HepG2 (cell line): Measurements from ENCODE around the gene PHACTR1. TPM values are rescaled to one million over a fixed set of nuclear protein-coding genes. Genes with fewer than 3 reads are reported as not detected.

ENCODE experiments used
- ATAC-seq: fragments of 200-7000 bp; cut with Tn5 transposase; 3 replicates; pipeline ENCODE4 v1.9.1; 2020; ENCODE audit warnings: mild to moderate bottlenecking, moderate library complexity
- BruUV-seq: library from RNA; stranded (reverse); fragments of 400-500 nt; replicated peaks from 2 replicates; lab custom pipeline; 2021; lab: Mats Ljungman, UMichigan
- CTCF ChIA-PET: fragments of 300-600 bp; formaldehyde crosslinking; extraction: SDS; loops from one replicate; lab custom pipeline; 2021; ENCODE audit warnings: low total read pairs, inconsistent platforms, low intra/inter-chr PET ratio; lab: Yijun Ruan, JAX
- POLR2A ChIA-PET: fragments of 350-600 bp; sonication (Branson Sonifier 250); formaldehyde crosslinking; loops from one replicate; lab custom pipeline; 2020; ENCODE audit warnings: antibody characterized with exemption, inconsistent platforms; lab: Yijun Ruan, JAX
- DNase-seq: peaks from one replicate; pipeline ENCODE4 v3.0.0-alpha.2; 2015; ENCODE audit warnings: low spot score
- FAIRE-seq: peaks from 3 replicates; lab custom pipeline; 2011; peaks lifted over from hg19 to GRCh38; lab: Jason Lieb, UNC
- H2AFZ ChIP-seq: one replicate; pipeline ENCODE4 v1.6.1; 2011; ENCODE audit warnings: low read length, inconsistent platforms
- H3K27ac ChIP-seq: fragments of 300-600 bp; 3 replicates; pipeline ENCODE4 v1.8.0; 2011; ENCODE audit warnings: mixed run types, mild to moderate bottlenecking, mixed read lengths, low read length, inconsistent platforms; ENCODE audit not compliant: insufficient read depth; ENCODE audit errors: extremely low read length
- H3K27me3 ChIP-seq, 2 experiments: fragments of 200-600 bp in 1 of 2; 2 replicates in 1 of 2; 3 replicates in 1 of 2; pipeline versions ENCODE4 v1.6.0 to v1.8.0; 2011; ENCODE audit warnings: low read length in 2 of 2, mild to moderate bottlenecking in 2 of 2, moderate library complexity in 2 of 2, inconsistent platforms in 1 of 2; ENCODE audit not compliant: insufficient read depth in 2 of 2, control insufficient read depth in 1 of 2
- H3K36me3 ChIP-seq, 2 experiments: fragments of 200-600 bp in 1 of 2; replicated peaks in 1 of 2; 2 replicates in 1 of 2; 3 replicates in 1 of 2; pipeline versions ENCODE4 v1.5.1 to v1.8.0; 2011; ENCODE audit warnings: low read length in 2 of 2, inconsistent platforms in 1 of 2; ENCODE audit not compliant: insufficient read depth in 2 of 2, control insufficient read depth in 1 of 2
- H3K4me1 ChIP-seq: 2 replicates; pipeline ENCODE4 v1.5.1; 2012; ENCODE audit warnings: low read length, inconsistent platforms; ENCODE audit not compliant: insufficient read depth
- H3K4me2 ChIP-seq: 2 replicates; pipeline ENCODE4 v1.6.0; 2011; ENCODE audit warnings: low read depth, low read length, inconsistent platforms
- H3K4me3 ChIP-seq, 3 experiments: fragments of 200-600 bp in 1 of 3; sonication (generic), shearing (Covaris generic) in 1 of 3; replicated peaks in 1 of 3; 2 replicates each; pipeline ENCODE4 v1.5.1; 2011 to 2016; ENCODE audit warnings: low read length in 3 of 3, inconsistent platforms in 2 of 3, low read depth in 2 of 3, mild to moderate bottlenecking in 2 of 3, control low read depth in 1 of 3, mixed read lengths in 1 of 3; ENCODE audit not compliant: insufficient read depth in 1 of 3
- H3K79me2 ChIP-seq: one replicate; pipeline ENCODE4 v1.6.1; 2011; ENCODE audit warnings: low read length, inconsistent platforms; ENCODE audit not compliant: insufficient read depth
- H3K9ac ChIP-seq: 2 replicates; pipeline ENCODE4 v1.6.0; 2011; ENCODE audit warnings: mild to moderate bottlenecking, low read depth, low read length, inconsistent platforms; ENCODE audit not compliant: insufficient read depth
- H3K9me3 ChIP-seq: 2 replicates; pipeline ENCODE4 v1.5.1; 2012; ENCODE audit warnings: mild to moderate bottlenecking, low read length
- H4K20me1 ChIP-seq: 2 replicates; pipeline ENCODE4 v1.6.0; 2011; ENCODE audit warnings: inconsistent platforms, mild to moderate bottlenecking, low read length, moderate library complexity; ENCODE audit not compliant: insufficient read depth
- CHD4 ChIP-seq: fragments of 200-600 bp; sonication (generic); IDR thresholded peaks from 2 replicates; pipeline ENCODE4 v1.7.0; 2017; ENCODE audit warnings: mild to moderate bottlenecking, low read length, borderline replicate concordance
- GATAD2A ChIP-seq: IDR thresholded peaks from 2 replicates; pipeline ENCODE4 v1.6.1; 2016
- HMGXB4 ChIP-seq, 2 experiments: sonication (generic) in 1 of 2; formaldehyde crosslinking in 1 of 2; IDR thresholded peaks; 2 replicates each; pipeline versions ENCODE4 v1.4.0 to v1.6.1; 2018 to 2020; ENCODE audit warnings: missing genetic modification reagents in 2 of 2, borderline replicate concordance in 1 of 2, low read depth in 1 of 2, mild to moderate bottlenecking in 1 of 2, missing biosample characterization in 1 of 2
- JUND ChIP-seq: sonication (generic); formaldehyde crosslinking; IDR thresholded peaks from 2 replicates; pipeline ENCODE4 v1.8.0; 2022; ENCODE audit warnings: mild to moderate bottlenecking, missing genetic modification reagents
- POLR2AphosphoS2 ChIP-seq: IDR thresholded peaks from 2 replicates; pipeline ENCODE4 v1.6.1; 2011; ENCODE audit warnings: low read depth, low read length, improper control_type of control experiment
- RAD21 ChIP-seq: fragments of 450-650 bp; formaldehyde crosslinking; IDR thresholded peaks from 2 replicates; pipeline ENCODE4 v1.5.0; 2020; ENCODE audit warnings: mild to moderate bottlenecking
- TARDBP ChIP-seq: sonication (generic); formaldehyde crosslinking; IDR thresholded peaks from 2 replicates; pipeline ENCODE4 v1.8.0; 2022; ENCODE audit warnings: mild to moderate bottlenecking, missing genetic modification reagents
- THAP9 ChIP-seq: sonication (generic); formaldehyde crosslinking; IDR thresholded peaks from 2 replicates; pipeline ENCODE4; 2020; ENCODE audit warnings: missing genetic modification reagents, mild to moderate bottlenecking, borderline replicate concordance
- UBTF ChIP-seq: sonication (generic); formaldehyde crosslinking; IDR thresholded peaks from 2 replicates; pipeline ENCODE4 v1.4.0; 2020; ENCODE audit warnings: mild to moderate bottlenecking, missing genetic modification reagents
- ZBTB1 ChIP-seq: sonication (generic); formaldehyde crosslinking; IDR thresholded peaks from 2 replicates; pipeline ENCODE4 v1.4.0; 2020; ENCODE audit warnings: missing genetic modification reagents, borderline replicate concordance
- ZNF207 ChIP-seq: fragments of 450-650 bp; IDR thresholded peaks from 2 replicates; pipeline ENCODE4 v1.6.1; 2016; ENCODE audit warnings: antibody characterized with exemption, borderline replicate concordance
- ZNF430 ChIP-seq: sonication (generic); formaldehyde crosslinking; IDR thresholded peaks from 2 replicates; pipeline ENCODE4 v1.9.0; 2021; ENCODE audit warnings: mild to moderate bottlenecking, missing genetic modification reagents
- ZNF451 ChIP-seq: sonication (generic); formaldehyde crosslinking; IDR thresholded peaks from 2 replicates; pipeline ENCODE4 v1.5.0; 2020; ENCODE audit warnings: mild to moderate bottlenecking, missing genetic modification reagents
- ZNF782 ChIP-seq: sonication (generic); formaldehyde crosslinking; IDR thresholded peaks from 2 replicates; pipeline ENCODE4 v1.4.0; 2020; ENCODE audit warnings: missing genetic modification reagents, mild to moderate bottlenecking, borderline replicate concordance
- WGBS: methylation state at CpG from one replicate; pipeline ENCODE4 v1.1.6; 2017; ENCODE audit warnings: low lambda C conversion rate; 5-methylcytosine and 5-hydroxymethylcytosine counted together
- in situ Hi-C: cut with HindIII; loops from 2 replicates; pipeline ENCODE4 v1.10.0; 2017; ENCODE audit warnings: low pct_unique_long_range_greater_than_20kb; ENCODE audit not compliant: extremely low pct_ligation_motif_present
- intact Hi-C: fragments of 100-400 bp; cut with micrococcal nuclease; formaldehyde crosslinking; loops from one replicate; pipeline ENCODE4 v1.10.0; 2022; ENCODE audit not compliant: unreplicated experiment
- polyA plus RNA-seq, 8 experiments: library from polyadenylated mRNA; depleted of rRNA in 3 of 8; stranded (reverse) in 7 of 8; unstranded in 1 of 8; fragments of >200 nt; fragmentation: Illumina TruSeq in 4 of 8; extraction: Trizol in 4 of 8; gene quantifications; 2 replicates each; pipeline versions ENCODE4 v1.2.1 to v1.2.3, GENCODE V29; 2011 to 2016; ENCODE audit warnings: low read depth in 4 of 8, missing spikeins in 1 of 8, mixed read lengths in 1 of 8; ENCODE audit not compliant: insufficient read depth in 1 of 8
- total RNA-seq, 5 experiments: library from RNA; depleted of rRNA; stranded (reverse); fragments of >200 nt; fragmentation: Illumina TruSeq; extraction: Trizol; gene quantifications; 2 replicates each; pipeline ENCODE4 v1.2.3, GENCODE V29; 2016; ENCODE audit warnings: low read depth in 1 of 5
- TF ChIP-seq, protein P1 (sequence below): sonication (generic); formaldehyde crosslinking; IDR thresholded peaks from 2 replicates; pipeline ENCODE4 v1.4.0; 2020; ENCODE audit warnings: missing genetic modification reagents; ENCODE audit errors: not compliant biosample characterization

The PHACTR1 gene
- total and polyA plus RNA-seq, 2 of the 13 experiments (the other 11 are each of a cell fraction or from before 2014, with no cell fraction given), result 0.09 TPM; not detected in 1

- no peak for TF ChIP-seq THAP9 (CRISPR knock-in tag)
- TF ChIP-seq UBTF (CRISPR knock-in tag), result no peak
These were observed 618.4 kb downstream of the PHACTR1 start (continued) for GRCh38 chr6:13334953-13335352.

- no TSS peak for BruUV-seq
- H3K9me3 ChIP-seq, result no peaks in the 10 kb centered on the region
- H4K20me1 ChIP-seq, result no peaks in the 10 kb centered on the region
- no peaks in the 10 kb centered on the region for H3K79me2 ChIP-seq
- no peak overlapping the region for H3K9ac ChIP-seq
- H3K27ac ChIP-seq, result no peak overlapping the region
- peaks cover 14% of the 10 kb centered on the region for H3K4me1 ChIP-seq
- H3K4me2 ChIP-seq, result no peak overlapping the region
- FAIRE-seq, result peak; percentile 96
- intact Hi-C loops (loop anchor here (1.0 to 2.0 kb wide), 5 partner anchors 70 to 278 kb away; partner anchors contain the start of gene NOL7), in situ Hi-C loops (loop anchor here (5.0 to 10.0 kb wide), 2 partner anchors 142 to 201 kb away; no protein-coding TSS in a partner anchor)
- ChIA-PET POLR2A (interaction anchor here (1.4 kb wide), 1 partner anchor 238 kb away, joined by 12 read pairs; the partner anchor contains the start of gene SIRT5), CTCF (interaction anchor here (1.4 to 3.0 kb wide), 2 partner anchors 201 to 288 kb away, joined by 4 to 37 read pairs; no protein-coding TSS in a partner anchor)
- WGBS, result 34% methylated on average over 11 of the region's 11 CpGs
- no peaks in the 10 kb centered on the region for H3K36me3 ChIP-seq
- peak; percentile 69 for DNase-seq
- peaks cover 0 to 8% of the 10 kb centered on the region in 2 experiments; a peak in 3 of 5 replicates for H3K27me3 ChIP-seq
- H3K4me3 ChIP-seq, result no peak overlapping the region
- H2AFZ ChIP-seq, result no peak overlapping the region
- peak; percentile 77 for ATAC-seq
- TF ChIP-seq TARDBP (CRISPR knock-in tag), result 0 out of 2 replicates have a peak, but pooled peaks have one; percentile 28
- TF ChIP-seq, protein P1, sequence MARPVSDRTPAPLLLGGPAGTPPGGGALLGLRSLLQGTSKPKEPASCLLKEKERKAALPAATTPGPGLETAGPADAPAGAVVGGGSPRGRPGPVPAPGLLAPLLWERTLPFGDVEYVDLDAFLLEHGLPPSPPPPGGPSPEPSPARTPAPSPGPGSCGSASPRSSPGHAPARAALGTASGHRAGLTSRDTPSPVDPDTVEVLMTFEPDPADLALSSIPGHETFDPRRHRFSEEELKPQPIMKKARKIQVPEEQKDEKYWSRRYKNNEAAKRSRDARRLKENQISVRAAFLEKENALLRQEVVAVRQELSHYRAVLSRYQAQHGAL, result no peak
- TF ChIP-seq CHD4, result no peak
- TF ChIP-seq HMGXB4 (CRISPR knock-in tag; IDR thresholded peaks at IDR 0.05; ENCODE audit: borderline replicate concordance in 1 of 2, low read depth in 1 of 2), result peak; percentile 35 to 43; a peak in 1 of 4 replicates
- no peak for TF ChIP-seq JUND
- 0 out of 2 replicates have a peak, but pooled peaks have one; percentile 31 for TF ChIP-seq GATAD2A
- TF ChIP-seq POLR2AphosphoS2, result no peak
- TF ChIP-seq ZNF207, result no peak
- TF ChIP-seq ZBTB1, result no peak
- no peak for TF ChIP-seq ZNF430 (CRISPR knock-in tag)
- no peak for TF ChIP-seq ZNF451
- TF ChIP-seq ZNF782 (CRISPR knock-in tag), result no peak
- TF ChIP-seq RAD21, result peak; percentile 95
These were observed 620.0 kb downstream of the PHACTR1 start for GRCh38 chr6:13336553-13336952.
